HL-60 (cell line): ENCODE measurements around the gene LHX5.

ENCODE experiments used
- DNase-seq, 2 experiments: peaks; one replicate each; pipeline ENCODE4 v3.0.0-alpha.2; 2010 to 2020; ENCODE audit warnings: low read depth in 1 of 2, low spot score in 1 of 2
- H3K27ac ChIP-seq: fragments of 250-450 bp; sonication (Bioruptor Pico); replicated peaks from 2 replicates; pipeline ENCODE4 v1.5.1; 2020; ENCODE audit warnings: mild to moderate bottlenecking, moderate library complexity
- H3K27me3 ChIP-seq: fragments of 250-450 bp; sonication (Bioruptor Pico); 2 replicates; pipeline ENCODE4 v1.5.1; 2021; ENCODE audit warnings: mild to moderate bottlenecking, moderate library complexity; ENCODE audit not compliant: insufficient read depth, poor library complexity, severe bottlenecking
- H3K4me3 ChIP-seq: replicated peaks from 2 replicates; pipeline ENCODE4 v1.5.1; 2011; ENCODE audit warnings: mild to moderate bottlenecking, control low read depth, low read length; ENCODE audit not compliant: insufficient read depth
- CTCF ChIP-seq: IDR thresholded peaks from one replicate; pipeline ENCODE4 v1.5.1; 2011; ENCODE audit warnings: low read length, control low read depth, inconsistent platforms; ENCODE audit not compliant: insufficient read depth
- GABPA ChIP-seq: IDR thresholded peaks from 2 replicates; pipeline ENCODE4 v1.6.1; 2012; ENCODE audit warnings: low read depth
- POLR2AphosphoS5 ChIP-seq: IDR thresholded peaks from 2 replicates; pipeline ENCODE4 v1.6.1; 2012; ENCODE audit warnings: low read depth
- REST ChIP-seq: IDR thresholded peaks from 2 replicates; pipeline ENCODE4 v1.6.1; 2012; ENCODE audit warnings: low read depth; ENCODE audit not compliant: insufficient replicate concordance
- SPI1 ChIP-seq: IDR thresholded peaks from 2 replicates; pipeline ENCODE4 v1.6.1; 2012; ENCODE audit warnings: low read depth, mild to moderate bottlenecking, borderline replicate concordance

The LHX5 gene

GRCh38 chr12:113476176-113476986, 4.7 kb upstream of the LHX5 start:
- Histone ChIP-seq H3K27ac (no peak overlapping the region), H3K27me3 (peaks cover 84% of the 10 kb centered on the region), H3K4me3 (no peak overlapping the region)
- TF ChIP-seq POLR2AphosphoS5 (no peak), GABPA (no peak), SPI1 (no peak), REST (no peak), CTCF (no peak)
- DNase-seq, result no peak

- Histone ChIP-seq H3K27me3 (peaks cover 91% of the 10 kb centered on the region), H3K27ac (no peak overlapping the region), H3K4me3 (no peak overlapping the region)
- DNase-seq, result no peak
- TF ChIP-seq SPI1 (no peak), POLR2AphosphoS5 (no peak), REST (no peak)
Measured at GRCh38 chr12:113475451-113476175, 3.9 kb upstream of the LHX5 start.

- TF ChIP-seq POLR2AphosphoS5 (no peak), SPI1 (no peak), GABPA (no peak), REST (no peak), CTCF (no peak)
- Histone ChIP-seq H3K27me3 (peaks cover 91% of the 10 kb centered on the region), H3K4me3 (no peak overlapping the region)
Measured at GRCh38 chr12:113474635-113475436, 3.2 kb upstream of the LHX5 start.

More at GRCh38 chr12:113474635-113475436, 3.2 kb upstream of the LHX5 start:
- no peak for DNase-seq
- no peak overlapping the region for H3K27ac ChIP-seq
